HepG2 (cell line): ENCODE data around the gene PALM. TPM values are rescaled to one million over a fixed set of nuclear protein-coding genes. Genes with fewer than 3 reads are reported as not detected.
A peak's percentile ranks its signal among the peaks of the same experiment; 100 is the strongest.

Experiments
- ADNP ChIP-seq: sonication (generic); formaldehyde crosslinking; IDR thresholded peaks from 2 replicates; pipeline ENCODE4 v1.4.0; 2020; ENCODE audit warnings: missing genetic modification reagents
- ATF7-NPFF ChIP-seq: sonication (generic); formaldehyde crosslinking; IDR thresholded peaks from 2 replicates; pipeline ENCODE4 v1.8.1; 2023; ENCODE audit warnings: mild to moderate bottlenecking, low read depth, missing genetic modification reagents, moderate library complexity
- CBX5 ChIP-seq: sonication (generic); formaldehyde crosslinking; IDR thresholded peaks from 2 replicates; pipeline ENCODE4 v1.4.0; 2020; ENCODE audit warnings: missing genetic modification reagents, borderline replicate concordance
- CCAR2 ChIP-seq: fragments of 200-400 bp; formaldehyde crosslinking; optimal IDR thresholded peaks from 2 replicates; pipeline ENCODE3; 2018; ENCODE audit warnings: low read depth, mild to moderate bottlenecking, low read length, moderate library complexity
- CREBL2 ChIP-seq: sonication (generic); formaldehyde crosslinking; IDR thresholded peaks from 2 replicates; pipeline ENCODE4 v1.8.1; 2023; ENCODE audit warnings: missing genetic modification reagents, mild to moderate bottlenecking, borderline replicate concordance
- JDP2 ChIP-seq: sonication (generic); formaldehyde crosslinking; IDR thresholded peaks from 2 replicates; pipeline ENCODE4 v1.8.1; 2022; ENCODE audit warnings: missing genetic modification reagents, borderline replicate concordance
- LCORL ChIP-seq, 2 experiments: fragments of 450-650 bp in 1 of 2; sonication (generic) in 1 of 2; formaldehyde crosslinking in 1 of 2; IDR thresholded peaks; 2 replicates each; pipeline versions ENCODE4 v1.5.0 to v1.6.1; 2017 to 2020; ENCODE audit warnings: antibody characterized with exemption in 1 of 2, missing genetic modification reagents in 1 of 2
- MXD4 ChIP-seq: IDR thresholded peaks from 2 replicates; pipeline ENCODE4 v1.6.1; 2016; ENCODE audit warnings: mild to moderate bottlenecking, missing biosample characterization, missing genetic modification reagents
- NCOR1 ChIP-seq: fragments of 200-600 bp; sonication (generic); IDR thresholded peaks from 2 replicates; pipeline ENCODE4 v1.7.0; 2017; ENCODE audit warnings: antibody characterized with exemption, low read length, borderline replicate concordance
- TP53 ChIP-seq: sonication (generic); formaldehyde crosslinking; conservative IDR thresholded peaks from 2 replicates; pipeline ENCODE4 v1.4.0; 2020; ENCODE audit warnings: missing genetic modification reagents
- TSC22D2 ChIP-seq: sonication (generic); formaldehyde crosslinking; IDR thresholded peaks from 2 replicates; pipeline ENCODE4 v1.5.1; 2020; ENCODE audit warnings: missing genetic modification reagents, mild to moderate bottlenecking, borderline replicate concordance
- XRCC5 ChIP-seq: fragments of 200-400 bp; formaldehyde crosslinking; optimal IDR thresholded peaks from 2 replicates; pipeline ENCODE3; 2017; ENCODE audit warnings: mild to moderate bottlenecking, low read length
- ZC3H13 ChIP-seq: sonication (generic); formaldehyde crosslinking; IDR thresholded peaks from 2 replicates; pipeline ENCODE4 v1.8.1; 2023; ENCODE audit warnings: mild to moderate bottlenecking, missing genetic modification reagents, moderate library complexity
- ZFP37 ChIP-seq: sonication (generic); formaldehyde crosslinking; IDR thresholded peaks from 2 replicates; pipeline ENCODE4 v1.4.0; 2020; ENCODE audit warnings: missing genetic modification reagents, borderline replicate concordance
- ZNF142 ChIP-seq: sonication (generic); formaldehyde crosslinking; IDR thresholded peaks from 2 replicates; pipeline ENCODE4 v1.4.0; 2020; ENCODE audit warnings: missing genetic modification reagents
- ZNF549 ChIP-seq: sonication (generic); formaldehyde crosslinking; IDR thresholded peaks from 2 replicates; pipeline ENCODE4 v1.5.0; 2020; ENCODE audit warnings: missing genetic modification reagents
- ZNF703 ChIP-seq: sonication (generic); formaldehyde crosslinking; IDR thresholded peaks from 2 replicates; pipeline ENCODE4 v1.5.1; 2020; ENCODE audit warnings: missing genetic modification reagents, mild to moderate bottlenecking, moderate library complexity, borderline replicate concordance
- ZNF772 ChIP-seq: sonication (generic); formaldehyde crosslinking; IDR thresholded peaks from 2 replicates; pipeline ENCODE4 v1.5.0; 2020; ENCODE audit warnings: mild to moderate bottlenecking, missing genetic modification reagents
- polyA plus RNA-seq, 8 experiments: library from polyadenylated mRNA; depleted of rRNA in 3 of 8; stranded (reverse) in 7 of 8; unstranded in 1 of 8; fragments of >200 nt; fragmentation: Illumina TruSeq in 4 of 8; extraction: Trizol in 4 of 8; gene quantifications; 2 replicates each; pipeline versions ENCODE4 v1.2.1 to v1.2.3, GENCODE V29; 2011 to 2016; ENCODE audit warnings: low read depth in 4 of 8, missing spikeins in 1 of 8, mixed read lengths in 1 of 8; ENCODE audit not compliant: insufficient read depth in 1 of 8
- total RNA-seq, 5 experiments: library from RNA; depleted of rRNA; stranded (reverse); fragments of >200 nt; fragmentation: Illumina TruSeq; extraction: Trizol; gene quantifications; 2 replicates each; pipeline ENCODE4 v1.2.3, GENCODE V29; 2016; ENCODE audit warnings: low read depth in 1 of 5
- TF ChIP-seq, protein P1 (sequence below): sonication (generic); formaldehyde crosslinking; conservative IDR thresholded peaks from 2 replicates; pipeline ENCODE4 v1.8.0; 2022; ENCODE audit warnings: missing genetic modification reagents
- TF ChIP-seq, protein P2 (sequence below): sonication (generic); formaldehyde crosslinking; IDR thresholded peaks from 2 replicates; pipeline ENCODE4 v1.4.0; 2020; ENCODE audit warnings: mild to moderate bottlenecking, missing genetic modification reagents
- TF ChIP-seq, protein P3 (sequence below): sonication (generic); formaldehyde crosslinking; IDR thresholded peaks from 2 replicates; pipeline ENCODE4 v1.4.0; 2020; ENCODE audit warnings: mild to moderate bottlenecking, missing genetic modification reagents

PALM gene
- total and polyA plus RNA-seq, 2 of the 13 experiments (the other 11 are each of a cell fraction or from before 2014, with no cell fraction given) = 4.0 to 9.7 TPM

- TF ChIP-seq ZNF142 (CRISPR knock-in tag) (no peak), LCORL (IDR thresholded peaks at IDR 0.05) (no peak), LCORL (CRISPR knock-in tag; IDR thresholded peaks at IDR 0.05) (peak; percentile 95), CBX5 (CRISPR knock-in tag) (no peak), MXD4 (peak; percentile 76; the same call in 1 of the 2 replicates), ZC3H13 (CRISPR knock-in tag) (peak; percentile 66; the same call in 1 of the 2 replicates), TP53 (CRISPR knock-in tag) (no peak), TSC22D2 (no peak), XRCC5 (peak; percentile 60), NCOR1 (no peak), ZNF703 (CRISPR knock-in tag) (no peak), ZFP37 (CRISPR knock-in tag) (peak; percentile 76; the same call in 1 of the 2 replicates), CREBL2 (CRISPR knock-in tag) (peak; percentile 79; the same call in 1 of the 2 replicates), ADNP (peak; percentile 83), ZNF772 (CRISPR knock-in tag) (no peak; the same call in 1 of the 2 replicates), CCAR2 (no peak), ZNF549 (no peak), JDP2 (CRISPR knock-in tag) (no peak), ATF7-NPFF (CRISPR knock-in tag) (no peak; the same call in 1 of the 2 replicates)
- TF ChIP-seq, protein P1, sequence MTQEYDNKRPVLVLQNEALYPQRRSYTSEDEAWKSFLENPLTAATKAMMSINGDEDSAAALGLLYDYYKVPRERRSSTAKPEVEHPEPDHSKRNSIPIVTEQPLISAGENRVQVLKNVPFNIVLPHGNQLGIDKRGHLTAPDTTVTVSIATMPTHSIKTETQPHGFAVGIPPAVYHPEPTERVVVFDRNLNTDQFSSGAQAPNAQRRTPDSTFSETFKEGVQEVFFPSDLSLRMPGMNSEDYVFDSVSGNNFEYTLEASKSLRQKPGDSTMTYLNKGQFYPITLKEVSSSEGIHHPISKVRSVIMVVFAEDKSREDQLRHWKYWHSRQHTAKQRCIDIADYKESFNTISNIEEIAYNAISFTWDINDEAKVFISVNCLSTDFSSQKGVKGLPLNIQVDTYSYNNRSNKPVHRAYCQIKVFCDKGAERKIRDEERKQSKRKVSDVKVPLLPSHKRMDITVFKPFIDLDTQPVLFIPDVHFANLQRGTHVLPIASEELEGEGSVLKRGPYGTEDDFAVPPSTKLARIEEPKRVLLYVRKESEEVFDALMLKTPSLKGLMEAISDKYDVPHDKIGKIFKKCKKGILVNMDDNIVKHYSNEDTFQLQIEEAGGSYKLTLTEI (CRISPR knock-in tag) = no peak; the same call in 1 of the 2 replicates
- TF ChIP-seq, protein P2, sequence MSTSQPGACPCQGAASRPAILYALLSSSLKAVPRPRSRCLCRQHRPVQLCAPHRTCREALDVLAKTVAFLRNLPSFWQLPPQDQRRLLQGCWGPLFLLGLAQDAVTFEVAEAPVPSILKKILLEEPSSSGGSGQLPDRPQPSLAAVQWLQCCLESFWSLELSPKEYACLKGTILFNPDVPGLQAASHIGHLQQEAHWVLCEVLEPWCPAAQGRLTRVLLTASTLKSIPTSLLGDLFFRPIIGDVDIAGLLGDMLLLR (CRISPR knock-in tag) = 0 out of 2 replicates have a peak, but pooled peaks have one; percentile 41
- TF ChIP-seq, protein P3, sequence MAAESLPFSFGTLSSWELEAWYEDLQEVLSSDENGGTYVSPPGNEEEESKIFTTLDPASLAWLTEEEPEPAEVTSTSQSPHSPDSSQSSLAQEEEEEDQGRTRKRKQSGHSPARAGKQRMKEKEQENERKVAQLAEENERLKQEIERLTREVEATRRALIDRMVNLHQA (CRISPR knock-in tag) = no peak
Observed at GRCh38 chr19:739998-740715, 31.4 kb downstream of the PALM start (continued).
